ENCODE data around the gene MAP3K7CL.

The MAP3K7CL gene

GRCh38 chr21:29190923-29191331, 60.5 kb downstream of the MAP3K7CL start:
- Histone ChIP-seq H3K27me3 (ENCODE audit: control insufficient read depth in 2 of 2, insufficient read depth in 2 of 2, low read length in 2 of 2) (no peaks in the 10 kb centered on the region), H3K9ac (ENCODE audit: low read depth in 1 of 2, low read length in 2 of 2) (no peak overlapping the region), H3K4me1 (ENCODE audit: control insufficient read depth in 2 of 2, insufficient read depth in 2 of 2, low read length in 2 of 2) (peaks cover 0 to 2% of the 10 kb centered on the region in 2 donors), H3K4me3 (ENCODE audit: low read length in 2 of 2) (no peak overlapping the region), H3K36me3 (ENCODE audit: control insufficient read depth in 2 of 2, insufficient read depth in 2 of 2, low read length in 2 of 2) (no peaks in the 10 kb centered on the region), H3K9me3 (ENCODE audit: control insufficient read depth in 2 of 2, low read length in 2 of 2) (no peaks in the 10 kb centered on the region), H3K27ac (ENCODE audit: low read depth in 2 of 2, low read length in 2 of 2) (no peak overlapping the region)

GRCh38 chr21:29193072-29193471, 62.6 kb downstream of the MAP3K7CL start:
- no peaks in the 10 kb centered on the region for H3K9me3 ChIP-seq (ENCODE audit: control insufficient read depth in 2 of 2, low read length in 2 of 2)
- H3K4me1 ChIP-seq (ENCODE audit: control insufficient read depth in 2 of 2, insufficient read depth in 2 of 2, low read length in 2 of 2), result peaks cover 2% of the 10 kb centered on the region in 2 donors
- H3K9ac ChIP-seq (ENCODE audit: low read depth in 1 of 2, low read length in 2 of 2), result no peak overlapping the region
- H3K36me3 ChIP-seq (ENCODE audit: control insufficient read depth in 2 of 2, insufficient read depth in 2 of 2, low read length in 2 of 2), result no peaks in the 10 kb centered on the region
- no peak overlapping the region for H3K27ac ChIP-seq (ENCODE audit: low read depth in 2 of 2, low read length in 2 of 2)
- H3K4me3 ChIP-seq (ENCODE audit: low read length in 2 of 2), result peak overlapping the region in 1 of 2 donors; percentile 38
- no peaks in the 10 kb centered on the region for H3K27me3 ChIP-seq (ENCODE audit: control insufficient read depth in 2 of 2, insufficient read depth in 2 of 2, low read length in 2 of 2)

GRCh38 chr21:29193901-29194300, 63.5 kb downstream of the MAP3K7CL start:
- H3K27ac ChIP-seq (ENCODE audit: low read depth in 2 of 2, low read length in 2 of 2), result no peak overlapping the region
- no peak overlapping the region for H3K9ac ChIP-seq (ENCODE audit: low read depth in 1 of 2, low read length in 2 of 2)
- peaks cover 2% of the 10 kb centered on the region in 2 donors for H3K4me1 ChIP-seq (ENCODE audit: control insufficient read depth in 2 of 2, insufficient read depth in 2 of 2, low read length in 2 of 2)
- no peak overlapping the region for H3K4me3 ChIP-seq (ENCODE audit: low read length in 2 of 2)
- H3K9me3 ChIP-seq (ENCODE audit: control insufficient read depth in 2 of 2, low read length in 2 of 2), result no peaks in the 10 kb centered on the region
- no peaks in the 10 kb centered on the region for H3K36me3 ChIP-seq (ENCODE audit: control insufficient read depth in 2 of 2, insufficient read depth in 2 of 2, low read length in 2 of 2)
- no peaks in the 10 kb centered on the region for H3K27me3 ChIP-seq (ENCODE audit: control insufficient read depth in 2 of 2, insufficient read depth in 2 of 2, low read length in 2 of 2)

- Histone ChIP-seq H3K9me3 (ENCODE audit: control insufficient read depth in 2 of 2, low read length in 2 of 2) (no peaks in the 10 kb centered on the region), H3K4me1 (ENCODE audit: control insufficient read depth in 2 of 2, insufficient read depth in 2 of 2, low read length in 2 of 2) (peaks cover 2% of the 10 kb centered on the region in 2 donors), H3K27ac (ENCODE audit: low read depth in 2 of 2, low read length in 2 of 2) (no peak overlapping the region), H3K27me3 (ENCODE audit: control insufficient read depth in 2 of 2, insufficient read depth in 2 of 2, low read length in 2 of 2) (no peaks in the 10 kb centered on the region), H3K36me3 (ENCODE audit: control insufficient read depth in 2 of 2, insufficient read depth in 2 of 2, low read length in 2 of 2) (no peaks in the 10 kb centered on the region), H3K4me3 (ENCODE audit: low read length in 2 of 2) (no peak overlapping the region), H3K9ac (ENCODE audit: low read depth in 1 of 2, low read length in 2 of 2) (no peak overlapping the region)
These were observed 63.9 kb downstream of the MAP3K7CL start for GRCh38 chr21:29194342-29194741.

- no peaks in the 10 kb centered on the region for H3K9me3 ChIP-seq (ENCODE audit: control insufficient read depth in 2 of 2, low read length in 2 of 2)
- H3K36me3 ChIP-seq (ENCODE audit: control insufficient read depth in 2 of 2, insufficient read depth in 2 of 2, low read length in 2 of 2), result no peaks in the 10 kb centered on the region
- H3K27ac ChIP-seq (ENCODE audit: low read depth in 2 of 2, low read length in 2 of 2), result no peak overlapping the region
- H3K27me3 ChIP-seq (ENCODE audit: control insufficient read depth in 2 of 2, insufficient read depth in 2 of 2, low read length in 2 of 2), result no peaks in the 10 kb centered on the region
- no peak overlapping the region for H3K4me3 ChIP-seq (ENCODE audit: low read length in 2 of 2)
- peaks cover 2% of the 10 kb centered on the region in 2 donors for H3K4me1 ChIP-seq (ENCODE audit: control insufficient read depth in 2 of 2, insufficient read depth in 2 of 2, low read length in 2 of 2)
- H3K9ac ChIP-seq (ENCODE audit: low read depth in 1 of 2, low read length in 2 of 2), result no peak overlapping the region
These were observed 64.4 kb downstream of the MAP3K7CL start for GRCh38 chr21:29194847-29195246.

- peaks cover 2 to 3% of the 10 kb centered on the region in 2 donors for H3K9me3 ChIP-seq (ENCODE audit: control insufficient read depth in 2 of 2, low read length in 2 of 2)
- no peaks in the 10 kb centered on the region for H3K36me3 ChIP-seq (ENCODE audit: control insufficient read depth in 2 of 2, insufficient read depth in 2 of 2, low read length in 2 of 2)
- H3K4me1 ChIP-seq (ENCODE audit: control insufficient read depth in 2 of 2, insufficient read depth in 2 of 2, low read length in 2 of 2), result peaks cover 2% of the 10 kb centered on the region in 2 donors
- no peak overlapping the region for H3K9ac ChIP-seq (ENCODE audit: low read depth in 1 of 2, low read length in 2 of 2)
- H3K27me3 ChIP-seq (ENCODE audit: control insufficient read depth in 2 of 2, insufficient read depth in 2 of 2, low read length in 2 of 2), result no peaks in the 10 kb centered on the region
- peak overlapping the region; percentile 20 to 59 for H3K27ac ChIP-seq (ENCODE audit: low read depth in 2 of 2, low read length in 2 of 2)
- H3K4me3 ChIP-seq (ENCODE audit: low read length in 2 of 2), result peak overlapping the region; percentile 39 to 41
These were observed 65.7 kb downstream of the MAP3K7CL start for GRCh38 chr21:29195981-29196669.

- Histone ChIP-seq H3K36me3 (ENCODE audit: control insufficient read depth in 2 of 2, insufficient read depth in 2 of 2, low read length in 2 of 2) (no peaks in the 10 kb centered on the region), H3K9me3 (ENCODE audit: control insufficient read depth in 2 of 2, low read length in 2 of 2) (peaks cover 4 to 5% of the 10 kb centered on the region in 2 donors), H3K4me1 (ENCODE audit: control insufficient read depth in 2 of 2, insufficient read depth in 2 of 2, low read length in 2 of 2) (peaks cover 2% of the 10 kb centered on the region in 2 donors), H3K27me3 (ENCODE audit: control insufficient read depth in 2 of 2, insufficient read depth in 2 of 2, low read length in 2 of 2) (no peaks in the 10 kb centered on the region), H3K9ac (ENCODE audit: low read depth in 1 of 2, low read length in 2 of 2) (peak overlapping the region in 1 of 2 donors; percentile 15), H3K27ac (ENCODE audit: low read depth in 2 of 2, low read length in 2 of 2) (peak overlapping the region; percentile 59 to 60), H3K4me3 (ENCODE audit: low read length in 2 of 2) (peak overlapping the region in 1 of 2 donors; percentile 41)
These were observed 66.3 kb downstream of the MAP3K7CL start for GRCh38 chr21:29196670-29197191.

GRCh38 chr21:29201186-29201585, 70.7 kb downstream of the MAP3K7CL start:
- Histone ChIP-seq H3K4me1 (ENCODE audit: control insufficient read depth in 2 of 2, insufficient read depth in 2 of 2, low read length in 2 of 2) (peaks cover 0 to 2% of the 10 kb centered on the region in 2 donors), H3K27me3 (ENCODE audit: control insufficient read depth in 2 of 2, insufficient read depth in 2 of 2, low read length in 2 of 2) (no peaks in the 10 kb centered on the region), H3K4me3 (ENCODE audit: low read length in 2 of 2) (no peak overlapping the region), H3K9me3 (ENCODE audit: control insufficient read depth in 2 of 2, low read length in 2 of 2) (peaks cover 4 to 5% of the 10 kb centered on the region in 2 donors), H3K9ac (ENCODE audit: low read depth in 1 of 2, low read length in 2 of 2) (no peak overlapping the region), H3K27ac (ENCODE audit: low read depth in 2 of 2, low read length in 2 of 2) (no peak overlapping the region), H3K36me3 (ENCODE audit: control insufficient read depth in 2 of 2, insufficient read depth in 2 of 2, low read length in 2 of 2) (no peaks in the 10 kb centered on the region)

- no peak overlapping the region for H3K9ac ChIP-seq (ENCODE audit: low read depth in 1 of 2, low read length in 2 of 2)
- H3K27ac ChIP-seq (ENCODE audit: low read depth in 2 of 2, low read length in 2 of 2), result no peak overlapping the region
- no peaks in the 10 kb centered on the region for H3K4me1 ChIP-seq (ENCODE audit: control insufficient read depth in 2 of 2, insufficient read depth in 2 of 2, low read length in 2 of 2)
- no peaks in the 10 kb centered on the region for H3K27me3 ChIP-seq (ENCODE audit: control insufficient read depth in 2 of 2, insufficient read depth in 2 of 2, low read length in 2 of 2)
- peaks cover 4 to 5% of the 10 kb centered on the region in 2 donors for H3K9me3 ChIP-seq (ENCODE audit: control insufficient read depth in 2 of 2, low read length in 2 of 2)
- H3K36me3 ChIP-seq (ENCODE audit: control insufficient read depth in 2 of 2, insufficient read depth in 2 of 2, low read length in 2 of 2), result no peaks in the 10 kb centered on the region
- no peak overlapping the region for H3K4me3 ChIP-seq (ENCODE audit: low read length in 2 of 2)
These were observed 74.6 kb downstream of the MAP3K7CL start for GRCh38 chr21:29205009-29205408.

GRCh38 chr21:29205988-29206387, 75.5 kb downstream of the MAP3K7CL start:
- Histone ChIP-seq H3K4me1 (ENCODE audit: control insufficient read depth in 2 of 2, insufficient read depth in 2 of 2, low read length in 2 of 2) (no peaks in the 10 kb centered on the region), H3K27ac (ENCODE audit: low read depth in 2 of 2, low read length in 2 of 2) (no peak overlapping the region), H3K4me3 (ENCODE audit: low read length in 2 of 2) (no peak overlapping the region), H3K36me3 (ENCODE audit: control insufficient read depth in 2 of 2, insufficient read depth in 2 of 2, low read length in 2 of 2) (no peaks in the 10 kb centered on the region), H3K9ac (ENCODE audit: low read depth in 1 of 2, low read length in 2 of 2) (no peak overlapping the region), H3K27me3 (ENCODE audit: control insufficient read depth in 2 of 2, insufficient read depth in 2 of 2, low read length in 2 of 2) (no peaks in the 10 kb centered on the region), H3K9me3 (ENCODE audit: control insufficient read depth in 2 of 2, low read length in 2 of 2) (peaks cover 2 to 3% of the 10 kb centered on the region in 2 donors)
